ENCODE data around the gene SERPINE1. TPM values are rescaled to one million over a fixed set of nuclear protein-coding genes. Genes with fewer than 3 reads are reported as not detected.

The SERPINE1 gene
- total and polyA plus RNA-seq, 2 of the 8 experiments (the other 6 are each of a cell fraction or from before 2014, with no cell fraction given) = 3.7 to 5.6 TPM

DNA sequence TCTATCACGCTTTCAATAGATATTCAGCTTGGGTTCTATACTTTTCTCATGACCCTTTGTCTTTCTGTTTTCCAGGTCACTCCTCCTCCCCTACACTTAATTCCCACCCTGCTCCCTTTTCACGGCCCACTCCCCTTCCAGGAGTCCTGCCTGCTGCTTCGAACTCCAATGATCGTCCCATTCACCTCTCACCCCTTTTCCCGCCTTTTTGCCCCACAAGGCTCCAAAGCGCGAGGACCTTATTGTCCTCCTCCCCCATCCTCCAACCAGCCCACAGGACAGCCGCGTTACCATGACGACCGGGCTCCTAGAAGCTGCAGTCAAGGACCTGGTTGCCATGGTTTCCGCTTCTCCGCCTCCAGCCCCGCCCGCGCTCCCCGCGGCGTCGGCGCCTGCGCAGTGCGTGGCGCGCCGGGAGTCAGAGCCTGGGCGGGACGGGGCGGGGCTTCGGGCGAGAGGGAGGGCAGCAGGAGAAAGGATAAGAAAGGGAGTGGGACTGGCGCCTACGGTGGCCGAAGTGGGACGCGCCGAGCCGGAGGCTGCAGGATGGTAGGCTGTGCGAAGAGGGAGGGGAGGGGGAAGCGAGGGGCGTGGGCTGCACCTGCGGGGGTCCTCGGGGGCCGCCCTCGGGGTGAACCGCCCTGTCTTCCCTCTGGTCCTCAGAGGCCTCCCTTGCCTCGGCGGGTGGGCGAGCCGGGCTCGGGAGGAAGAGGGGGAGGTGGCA lies 27.2 kb downstream of the SERPINE1 start, which contains the start of gene AP1S1 (continued):
- TF ChIP-seq BACH1 (IDR thresholded peaks at IDR 0.05; ENCODE audit: low read length) = no peak

Data from H1 (cell line).